ENCODE measurements around the gene C22orf39.
"Not testable (repeated sequence)": the region's sequence is repeated elsewhere in the genome, so short reads cannot be mapped to it uniquely, and the experiment has no call there.

C22orf39 gene

GRCh38 chr22:19448076-19448607 is 631 bp upstream of the C22orf39 start:
- Histone ChIP-seq H3K4me3 (ENCODE audit: low read length) (peak overlapping the region; percentile 97), H3K79me2 (ENCODE audit: control insufficient read depth, low read length) (peaks cover 65% of the 10 kb centered on the region), H4K20me1 (ENCODE audit: control insufficient read depth, insufficient read depth, low read depth, low read length) (0 out of 2 replicates have a peak, but pooled peaks cover 9% of the 10 kb centered on the region), H3K4me2 (ENCODE audit: low read length) (peak overlapping the region; percentile 98), H3K4me1 (ENCODE audit: control insufficient read depth, low read length) (peaks cover 24% of the 10 kb centered on the region), H3K36me3 (ENCODE audit: control insufficient read depth, low read length) (peaks cover 71% of the 10 kb centered on the region), H3K27ac (ENCODE audit: low read depth, low read length) (peak overlapping the region; percentile 78), H3K9me2 (replicated peaks; ENCODE audit: control insufficient read depth, low read length) (no peaks in the 10 kb centered on the region), H3K9me3 (ENCODE audit: control insufficient read depth, insufficient read depth, low read length) (no peaks in the 10 kb centered on the region), H3F3A (ENCODE audit: control insufficient read depth, insufficient read depth) (peaks cover 10% of the 10 kb centered on the region; the same call in 1 of the 2 replicates), H3K27me3 (ENCODE audit: control insufficient read depth, low read length) (no peaks in the 10 kb centered on the region)
- no peak for TF ChIP-seq EZH2phosphoT487 (IDR thresholded peaks at IDR 0.05; ENCODE audit: borderline replicate concordance, low read length)
- no peak for TF ChIP-seq CTCF (IDR thresholded peaks at IDR 0.05; ENCODE audit: low read depth, low read length, poor library complexity, severe bottlenecking)

DNA sequence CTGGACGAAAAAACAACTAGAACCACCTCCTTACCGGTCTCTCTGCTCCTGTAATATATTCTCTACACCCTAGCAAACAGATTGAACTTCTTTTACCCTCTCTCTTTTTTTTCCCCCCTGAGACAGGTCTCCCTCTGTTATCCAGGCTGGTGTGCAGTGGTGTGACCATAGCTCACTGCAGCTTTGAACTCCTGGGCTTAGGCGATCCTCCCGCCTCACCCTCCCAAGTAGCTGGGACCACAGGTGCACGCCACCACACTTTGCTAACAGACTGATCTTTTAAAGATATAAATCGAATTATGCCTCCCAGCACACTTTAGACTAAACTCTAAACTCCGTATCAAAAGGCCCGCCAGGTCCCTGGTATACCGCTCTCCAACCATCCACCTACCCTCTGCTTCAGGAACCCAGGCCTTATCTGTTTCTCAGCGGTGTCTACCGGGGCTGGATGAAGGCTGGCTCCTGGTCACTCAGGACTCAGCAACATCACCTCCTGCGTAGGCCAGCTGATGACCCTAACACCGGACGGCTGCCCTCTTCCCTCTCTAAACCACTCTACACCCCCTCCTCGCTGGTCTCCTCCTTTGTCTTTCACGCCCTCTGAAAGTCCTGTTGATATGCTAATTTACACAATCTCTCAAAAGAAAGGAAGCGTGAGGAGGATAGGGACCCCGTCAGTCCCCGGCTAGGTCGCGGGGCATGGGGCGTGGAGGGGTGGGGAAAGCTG is 745 bp downstream of the C22orf39 start:
- peaks cover 70% of the 10 kb centered on the region for H3K36me3 ChIP-seq (ENCODE audit: control insufficient read depth, low read length)
- H4K20me1 ChIP-seq (ENCODE audit: control insufficient read depth, insufficient read depth, low read depth, low read length), result 0 out of 2 replicates have a peak, but pooled peaks cover 12% of the 10 kb centered on the region
- H3K79me2 ChIP-seq (ENCODE audit: control insufficient read depth, low read length), result peaks cover 79% of the 10 kb centered on the region
- no peaks in the 10 kb centered on the region for H3K9me3 ChIP-seq (ENCODE audit: control insufficient read depth, insufficient read depth, low read length)
- peak overlapping the region; percentile 78 for H3K27ac ChIP-seq (ENCODE audit: low read depth, low read length)
- H3K4me1 ChIP-seq (ENCODE audit: control insufficient read depth, low read length), result peaks cover 24% of the 10 kb centered on the region
- peak overlapping the region; percentile 97 for H3K4me3 ChIP-seq (ENCODE audit: low read length)
- peaks cover 10% of the 10 kb centered on the region; the same call in 1 of the 2 replicates for H3F3A ChIP-seq (ENCODE audit: control insufficient read depth, insufficient read depth)
- H3K27me3 ChIP-seq (ENCODE audit: control insufficient read depth, low read length), result no peaks in the 10 kb centered on the region
- H3K9me2 ChIP-seq (replicated peaks; ENCODE audit: control insufficient read depth, low read length), result no peaks in the 10 kb centered on the region
- no peak for TF ChIP-seq EZH2phosphoT487 (IDR thresholded peaks at IDR 0.05; ENCODE audit: borderline replicate concordance, low read length)
- no peak for TF ChIP-seq CTCF (IDR thresholded peaks at IDR 0.05; ENCODE audit: low read depth, low read length, poor library complexity, severe bottlenecking)
- peak overlapping the region; percentile 98 for H3K4me2 ChIP-seq (ENCODE audit: low read length)

DNA sequence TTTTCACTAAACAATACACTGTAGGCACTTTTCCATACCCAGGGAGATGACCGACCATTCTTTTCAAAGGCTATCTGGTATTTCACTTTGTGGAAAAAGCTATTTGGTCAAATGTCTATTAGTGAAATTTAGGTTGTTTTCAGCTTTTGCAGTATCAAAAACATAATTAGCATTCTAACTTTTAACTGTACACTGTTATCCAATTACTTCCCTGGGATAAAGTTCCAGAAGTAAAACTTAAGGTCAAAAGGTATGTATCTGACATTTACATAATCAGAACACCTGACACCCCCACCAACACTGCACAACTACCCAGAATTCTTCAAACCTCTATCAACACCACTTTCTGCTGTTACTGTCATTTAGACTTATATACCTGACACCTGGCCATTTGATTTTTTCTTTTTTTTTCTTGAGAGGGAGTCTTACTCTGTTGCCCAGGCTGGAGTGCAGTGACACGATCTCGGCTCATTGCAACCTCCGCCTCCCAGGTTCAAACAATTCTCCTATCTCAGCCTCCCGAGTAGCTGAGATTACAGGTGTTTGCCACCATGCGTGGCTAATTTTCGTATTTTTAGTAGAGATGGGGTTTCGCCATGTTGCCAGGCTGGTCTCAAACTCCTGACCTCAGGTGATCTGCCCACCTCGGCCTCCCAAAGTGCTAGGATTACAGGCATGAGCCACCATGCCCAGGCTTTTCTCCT is 2.1 kb downstream of the C22orf39 start:
- H3K9me2 ChIP-seq (replicated peaks; ENCODE audit: control insufficient read depth, low read length); H3K9me3 ChIP-seq (ENCODE audit: control insufficient read depth, insufficient read depth, low read length); H3K27me3 ChIP-seq (ENCODE audit: control insufficient read depth, low read length); H3K4me2 ChIP-seq (ENCODE audit: low read length); H3F3A ChIP-seq (ENCODE audit: control insufficient read depth, insufficient read depth); H3K27ac ChIP-seq (ENCODE audit: low read depth, low read length); H3K4me3 ChIP-seq (ENCODE audit: low read length): not testable (repeated sequence)
- H3K36me3 ChIP-seq (ENCODE audit: control insufficient read depth, low read length), result peaks cover 64% of the 10 kb centered on the region
- H3K79me2 ChIP-seq (ENCODE audit: control insufficient read depth, low read length), result peaks cover 91% of the 10 kb centered on the region
- peaks cover 24% of the 10 kb centered on the region for H3K4me1 ChIP-seq (ENCODE audit: control insufficient read depth, low read length)
- 0 out of 2 replicates have a peak, but pooled peaks cover 12% of the 10 kb centered on the region for H4K20me1 ChIP-seq (ENCODE audit: control insufficient read depth, insufficient read depth, low read depth, low read length)
